Endothelial cell of umbilical vein (primary cell): ENCODE data around the gene ASPSCR1.

ENCODE experiments used
- CTCF ChIP-seq, 2 donors: IDR thresholded peaks; 1 replicate in 1 of 2; 2 replicates in 1 of 2; pipeline ENCODE4 v1.5.1; 2011; ENCODE audit warnings: low read length in 2 of 2, mild to moderate bottlenecking in 2 of 2, moderate library complexity in 2 of 2, control low read depth in 1 of 2, inconsistent platforms in 1 of 2, low read depth in 1 of 2; ENCODE audit not compliant: insufficient read depth in 1 of 2; ENCODE audit errors: extremely low read depth in 1 of 2
- EZH2 ChIP-seq: IDR thresholded peaks from 2 replicates; pipeline ENCODE4 v1.6.1; 2012; ENCODE audit warnings: borderline replicate concordance, low read depth, mild to moderate bottlenecking, moderate library complexity, low read length, inconsistent platforms; ENCODE audit not compliant: severe bottlenecking
- MAX ChIP-seq: IDR thresholded peaks from 2 replicates; pipeline ENCODE4 v1.6.1; 2011; ENCODE audit not compliant: insufficient read depth, insufficient read length
- POLR2A ChIP-seq: IDR thresholded peaks from 2 replicates; pipeline ENCODE4 v1.6.1; 2012; ENCODE audit warnings: low read depth, mild to moderate bottlenecking, control low read depth, low read length
- POLR2AphosphoS5 ChIP-seq: IDR thresholded peaks from 2 replicates; pipeline ENCODE4 v1.6.1; 2012; ENCODE audit warnings: low read depth, mild to moderate bottlenecking, control low read depth, low read length, moderate library complexity; ENCODE audit not compliant: insufficient read depth

GRCh38 chr17:82053556-82054263 is 76.3 kb downstream of the ASPSCR1 start:
- TF ChIP-seq POLR2AphosphoS5 (no peak), CTCF (IDR thresholded peaks at IDR 0.05; ENCODE audit: extremely low read depth in 1 of 2, insufficient read depth in 1 of 2, low read depth in 1 of 2, low read length in 2 of 2) (no peak), MAX (no peak), EZH2 (no peak), POLR2A (no peak)
